ENCODE measurements around the gene ARID1A.

Gene ARID1A

DNA sequence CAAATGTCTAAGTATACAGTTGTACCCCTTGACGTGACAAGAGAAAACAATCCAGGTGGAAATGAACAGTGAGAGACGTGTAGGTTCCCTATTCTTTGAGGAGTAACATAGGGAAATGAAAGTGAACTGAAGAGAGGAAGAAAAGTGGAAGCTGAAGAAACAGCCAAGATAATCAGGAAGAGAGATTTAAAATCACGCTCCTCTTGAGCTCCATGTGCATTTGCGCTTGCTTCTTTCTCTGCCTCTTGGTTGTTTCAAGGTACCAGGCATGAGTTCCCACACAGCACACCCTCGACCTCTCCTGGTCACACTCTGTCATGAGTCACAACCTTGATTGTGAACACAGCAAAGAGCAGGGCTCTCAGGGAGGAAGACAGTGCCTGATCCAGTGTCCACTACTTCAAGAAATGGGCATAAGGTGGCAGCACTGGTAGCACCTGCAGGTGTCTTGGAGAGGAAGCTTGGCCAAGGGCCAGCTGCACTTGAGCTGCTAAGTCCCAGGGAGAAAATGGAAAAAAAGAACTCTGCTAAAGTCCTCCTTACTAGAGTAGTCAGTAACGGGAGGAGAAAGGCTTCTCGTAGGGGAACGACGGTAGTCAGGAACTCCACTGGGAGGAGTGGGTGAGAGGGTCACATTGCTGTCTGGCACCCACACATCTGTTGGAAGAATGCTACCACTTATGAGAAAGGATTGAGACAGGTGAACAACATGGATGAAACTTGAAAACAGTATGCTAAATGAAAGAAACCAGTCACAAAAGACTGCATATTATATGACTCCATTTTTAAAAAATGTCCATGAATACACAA, 18.3 kb upstream of the ARID1A start:
- Histone ChIP-seq H3K4me2 (ENCODE audit: insufficient read depth, low read length) (no peak overlapping the region), H2AFZ (ENCODE audit: low read depth, low read length) (peak overlapping the region; percentile 42), H3K79me2 (ENCODE audit: insufficient read depth, low read length) (no peaks in the 10 kb centered on the region), H3K27me3 (ENCODE audit: insufficient read depth, low read length, poor library complexity) (no peaks in the 10 kb centered on the region), H3K4me1 (ENCODE audit: insufficient read depth, low read length) (peaks cover 6% of the 10 kb centered on the region; the same call in 1 of the 2 replicates), H3K36me3 (ENCODE audit: insufficient read depth, low read length) (no peaks in the 10 kb centered on the region), H4K20me1 (ENCODE audit: insufficient read depth, low read length) (no peaks in the 10 kb centered on the region), H3K9me3 (ENCODE audit: insufficient read depth, low read length, severe bottlenecking) (no peaks in the 10 kb centered on the region), H3K4me3 (ENCODE audit: low read depth in 1 of 2, low read length in 2 of 2) (no peak overlapping the region), H3K27ac (ENCODE audit: low read length) (no peak overlapping the region), H3K9ac (ENCODE audit: low read depth, low read length) (no peak overlapping the region)
- ATAC-seq (ENCODE audit: insufficient read depth, low read depth): peak; percentile 74
- peak; percentile 48 for DNase-seq
- TF ChIP-seq, protein P1, sequence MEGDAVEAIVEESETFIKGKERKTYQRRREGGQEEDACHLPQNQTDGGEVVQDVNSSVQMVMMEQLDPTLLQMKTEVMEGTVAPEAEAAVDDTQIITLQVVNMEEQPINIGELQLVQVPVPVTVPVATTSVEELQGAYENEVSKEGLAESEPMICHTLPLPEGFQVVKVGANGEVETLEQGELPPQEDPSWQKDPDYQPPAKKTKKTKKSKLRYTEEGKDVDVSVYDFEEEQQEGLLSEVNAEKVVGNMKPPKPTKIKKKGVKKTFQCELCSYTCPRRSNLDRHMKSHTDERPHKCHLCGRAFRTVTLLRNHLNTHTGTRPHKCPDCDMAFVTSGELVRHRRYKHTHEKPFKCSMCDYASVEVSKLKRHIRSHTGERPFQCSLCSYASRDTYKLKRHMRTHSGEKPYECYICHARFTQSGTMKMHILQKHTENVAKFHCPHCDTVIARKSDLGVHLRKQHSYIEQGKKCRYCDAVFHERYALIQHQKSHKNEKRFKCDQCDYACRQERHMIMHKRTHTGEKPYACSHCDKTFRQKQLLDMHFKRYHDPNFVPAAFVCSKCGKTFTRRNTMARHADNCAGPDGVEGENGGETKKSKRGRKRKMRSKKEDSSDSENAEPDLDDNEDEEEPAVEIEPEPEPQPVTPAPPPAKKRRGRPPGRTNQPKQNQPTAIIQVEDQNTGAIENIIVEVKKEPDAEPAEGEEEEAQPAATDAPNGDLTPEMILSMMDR (IDR thresholded peaks at IDR 0.05; ENCODE audit: borderline replicate concordance, extremely low read depth, low read length, poor library complexity, severe bottlenecking): peak; percentile 62
- TF ChIP-seq EZH2 (IDR thresholded peaks at IDR 0.05; ENCODE audit: borderline replicate concordance, low read depth, low read length, severe bottlenecking): no peak

DNA sequence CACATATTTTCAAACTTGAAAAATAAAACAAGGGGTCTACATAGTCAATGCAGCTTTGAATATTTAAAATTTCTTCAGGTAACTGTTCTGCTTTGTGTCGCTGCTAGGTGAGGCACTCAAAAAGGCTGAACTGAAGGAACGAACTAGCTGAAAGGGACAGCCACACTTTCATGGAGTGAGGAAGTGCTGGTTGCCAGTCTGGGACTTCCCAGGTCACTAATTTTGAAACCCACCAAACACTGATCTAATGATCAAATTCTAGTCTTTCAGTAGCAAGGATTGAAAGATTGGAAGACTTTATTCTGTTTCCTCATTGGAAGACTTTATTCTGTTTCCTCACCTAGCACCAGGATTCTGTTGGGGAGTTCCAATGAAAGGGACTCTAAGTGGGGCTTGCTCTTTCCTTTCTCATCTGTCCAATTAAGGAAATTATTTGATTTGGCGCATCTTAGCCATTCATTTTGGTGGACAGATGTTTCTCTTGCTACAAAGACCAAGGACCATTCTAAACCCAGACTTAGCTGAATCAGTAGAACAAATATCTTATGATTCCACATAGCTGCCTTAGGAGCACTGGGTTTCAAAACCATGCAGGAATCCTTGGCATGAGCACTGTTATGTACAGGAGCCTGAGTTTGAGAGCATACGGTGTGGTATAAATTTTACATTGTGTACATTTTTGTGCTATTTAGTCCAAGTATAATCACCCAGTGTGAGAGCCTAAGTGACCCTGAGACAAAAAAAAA, 10.9 kb upstream of the ARID1A start:
- no peak overlapping the region for H3K27ac ChIP-seq (ENCODE audit: low read length)
- no peak overlapping the region for H3K4me2 ChIP-seq (ENCODE audit: insufficient read depth, low read length)
- no peak for TF ChIP-seq EZH2 (IDR thresholded peaks at IDR 0.05; ENCODE audit: borderline replicate concordance, low read depth, low read length, severe bottlenecking)
- TF ChIP-seq, protein P1 (IDR thresholded peaks at IDR 0.05; ENCODE audit: borderline replicate concordance, extremely low read depth, low read length, poor library complexity, severe bottlenecking): no peak
- ATAC-seq (ENCODE audit: insufficient read depth, low read depth): no peak
- H2AFZ ChIP-seq (ENCODE audit: low read depth, low read length): no peak overlapping the region
- DNase-seq: no peak
- H3K4me3 ChIP-seq (ENCODE audit: low read depth in 1 of 2, low read length in 2 of 2): no peak overlapping the region
- H3K79me2 ChIP-seq (ENCODE audit: insufficient read depth, low read length): no peaks in the 10 kb centered on the region
- no peaks in the 10 kb centered on the region for H3K36me3 ChIP-seq (ENCODE audit: insufficient read depth, low read length)
- no peaks in the 10 kb centered on the region for H4K20me1 ChIP-seq (ENCODE audit: insufficient read depth, low read length)
- H3K9ac ChIP-seq (ENCODE audit: low read depth, low read length): no peak overlapping the region
- no peaks in the 10 kb centered on the region for H3K27me3 ChIP-seq (ENCODE audit: insufficient read depth, low read length, poor library complexity)
- no peaks in the 10 kb centered on the region for H3K9me3 ChIP-seq (ENCODE audit: insufficient read depth, low read length, severe bottlenecking)
- no peaks in the 10 kb centered on the region for H3K4me1 ChIP-seq (ENCODE audit: insufficient read depth, low read length)

GRCh38 chr1:26686795-26687194, 9.0 kb upstream of the ARID1A start:
- no peak for ATAC-seq (ENCODE audit: insufficient read depth, low read depth)

More at GRCh38 chr1:26686795-26687194, 9.0 kb upstream of the ARID1A start:
- Histone ChIP-seq H3K27me3 (ENCODE audit: insufficient read depth, low read length, poor library complexity) (no peaks in the 10 kb centered on the region), H3K9me3 (ENCODE audit: insufficient read depth, low read length, severe bottlenecking) (no peaks in the 10 kb centered on the region), H3K9ac (ENCODE audit: low read depth, low read length) (no peak overlapping the region), H2AFZ (ENCODE audit: low read depth, low read length) (peak overlapping the region; percentile 19; the same call in 1 of the 2 replicates), H3K36me3 (ENCODE audit: insufficient read depth, low read length) (no peaks in the 10 kb centered on the region), H3K4me3 (ENCODE audit: low read depth in 1 of 2, low read length in 2 of 2) (no peak overlapping the region), H3K4me2 (ENCODE audit: insufficient read depth, low read length) (no peak overlapping the region), H3K27ac (ENCODE audit: low read length) (no peak overlapping the region), H4K20me1 (ENCODE audit: insufficient read depth, low read length) (no peaks in the 10 kb centered on the region), H3K4me1 (ENCODE audit: insufficient read depth, low read length) (peaks cover 3% of the 10 kb centered on the region; the same call in 1 of the 2 replicates), H3K79me2 (ENCODE audit: insufficient read depth, low read length) (no peaks in the 10 kb centered on the region)
- no peak for DNase-seq
- no peak for TF ChIP-seq EZH2 (IDR thresholded peaks at IDR 0.05; ENCODE audit: borderline replicate concordance, low read depth, low read length, severe bottlenecking)
- TF ChIP-seq, protein P1 (IDR thresholded peaks at IDR 0.05; ENCODE audit: borderline replicate concordance, extremely low read depth, low read length, poor library complexity, severe bottlenecking): no peak
